GM18867 (cell line): ENCODE data around the gene JAKMIP1.
A peak's percentile ranks its signal among the peaks of the same experiment; 100 is the strongest.

Experiments
- ATAC-seq: cut with Tn5 transposase; IDR thresholded peaks from one replicate; pipeline ENCODE4 v1.9.1; 2021; ENCODE audit warnings: mild to moderate bottlenecking, moderate library complexity; ENCODE audit not compliant: unreplicated experiment

The JAKMIP1 gene

DNA sequence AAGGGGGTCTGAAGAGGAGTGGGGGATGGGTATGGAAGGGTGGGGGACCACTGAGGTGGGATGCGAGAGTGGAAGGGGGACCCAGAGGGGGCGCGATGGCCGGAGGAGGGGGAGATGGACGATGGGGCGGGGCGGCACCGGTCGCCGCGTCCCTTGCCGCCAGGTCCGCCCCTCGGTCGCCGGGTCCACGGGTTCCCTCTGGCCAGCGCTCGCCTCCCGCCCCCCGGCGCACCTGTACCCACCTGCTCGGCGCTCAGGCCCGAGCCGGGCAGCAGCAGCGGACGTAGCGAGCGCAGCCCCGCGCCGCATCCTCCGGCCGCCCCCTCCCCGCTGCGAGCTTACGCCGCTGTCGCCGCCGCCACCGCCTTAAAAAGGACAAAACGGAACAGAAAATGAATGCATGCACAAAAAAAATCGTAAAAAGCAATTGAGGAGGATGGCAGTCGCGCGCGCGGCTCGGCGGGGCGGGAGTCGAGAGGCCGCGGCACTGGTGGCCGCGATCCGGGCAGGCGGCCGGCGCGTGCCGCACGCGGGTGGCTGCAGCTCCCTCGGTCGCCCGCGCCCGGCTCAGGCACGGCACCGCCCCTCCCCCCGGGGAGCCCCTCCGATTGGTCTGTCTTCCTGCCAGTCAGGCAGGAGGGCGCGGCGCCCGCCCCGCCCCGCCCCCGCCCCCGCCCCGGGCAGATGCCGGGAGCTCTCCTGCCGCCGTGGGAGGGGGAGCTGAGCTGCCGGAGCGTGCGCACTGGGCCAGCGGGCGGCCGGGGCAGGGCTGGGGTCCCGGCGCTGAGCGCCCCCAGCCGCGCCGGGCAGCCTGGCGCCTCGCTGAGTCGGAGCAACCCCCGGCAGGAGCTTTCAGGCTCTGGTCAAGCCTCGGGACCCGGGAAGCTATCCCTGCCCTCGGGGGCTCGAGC, at the start of gene JAKMIP1:
Gene JAKMIP1, minus strand, starts transcription at position 539 of the 911 bp plus-strand sequence. CDS start 87,699 bp downstream, outside the sequence.
- peak; percentile 86 for ATAC-seq

DNA sequence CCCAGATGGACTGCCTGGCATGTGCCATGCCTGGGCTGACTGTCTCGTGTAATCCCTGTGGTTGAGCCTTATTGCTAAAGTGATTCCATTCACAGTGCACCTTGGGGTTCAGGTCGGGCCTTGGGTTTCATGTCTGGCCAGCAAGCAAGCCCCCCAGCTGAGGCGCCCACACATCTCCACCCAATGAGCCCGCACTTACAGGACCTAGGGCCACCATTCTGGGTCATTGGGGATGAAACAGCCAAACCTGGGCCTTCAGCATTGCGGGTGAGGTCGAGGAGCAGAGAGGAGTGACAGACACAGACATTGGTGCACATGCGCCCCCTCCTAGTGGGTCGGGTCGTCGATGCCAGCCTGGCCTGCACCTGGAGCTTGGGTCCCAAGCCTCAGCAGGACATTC, 48.0 kb upstream of the JAKMIP1 start:
- no peak for ATAC-seq

- ATAC-seq: no peak
Observed at GRCh38 chr4:6246170-6246634, 45.9 kb upstream of the JAKMIP1 start.

DNA sequence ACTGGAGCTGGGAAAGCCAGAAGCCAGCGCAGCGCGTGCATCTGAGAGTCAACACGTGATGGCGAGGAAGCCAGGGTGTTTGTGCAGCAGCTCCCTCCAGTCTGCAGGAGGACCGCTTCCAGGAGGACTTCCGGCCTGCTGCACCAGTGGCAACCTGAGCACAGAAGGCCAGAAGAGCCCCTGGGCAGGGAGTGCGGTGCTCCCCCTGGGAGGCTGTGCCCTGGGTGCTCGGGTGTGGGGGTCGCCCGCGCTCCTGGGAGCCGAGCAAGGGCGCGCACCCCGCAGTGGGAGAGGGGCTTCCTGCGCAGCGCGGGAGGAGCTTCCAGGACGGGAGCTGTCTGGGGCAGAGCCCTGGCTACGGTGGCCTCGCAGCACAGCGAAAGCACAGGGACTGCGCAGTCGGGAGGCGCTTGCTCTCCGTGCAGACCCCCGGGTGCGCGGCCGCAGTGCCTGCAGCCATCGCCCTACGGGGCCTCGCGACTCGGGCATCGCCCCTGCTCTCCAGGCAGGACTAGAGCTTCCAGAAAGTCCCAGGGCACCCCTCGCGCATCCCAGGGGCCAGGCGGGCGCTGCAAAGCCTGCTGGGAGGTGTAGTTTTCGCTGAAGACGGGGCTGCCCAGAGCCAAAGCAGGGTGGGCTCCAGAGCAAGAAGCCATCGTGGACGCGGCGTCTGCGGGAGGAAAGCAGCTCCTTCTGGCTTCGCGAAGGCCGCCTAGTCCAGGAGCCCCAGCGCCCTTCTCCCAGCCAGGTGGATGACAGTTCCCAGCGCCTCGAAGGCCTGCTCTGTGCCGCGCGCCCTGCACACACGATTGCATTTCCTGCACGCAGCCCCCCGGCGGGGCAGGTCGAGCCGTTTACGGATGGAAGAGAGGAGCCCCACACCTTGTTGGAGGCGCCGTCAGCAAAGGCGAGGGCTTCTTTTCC, 45.2 kb upstream of the JAKMIP1 start:
- no peak for ATAC-seq

GRCh38 chr4:6242271-6243029, 42.1 kb upstream of the JAKMIP1 start:
- ATAC-seq: no peak

DNA sequence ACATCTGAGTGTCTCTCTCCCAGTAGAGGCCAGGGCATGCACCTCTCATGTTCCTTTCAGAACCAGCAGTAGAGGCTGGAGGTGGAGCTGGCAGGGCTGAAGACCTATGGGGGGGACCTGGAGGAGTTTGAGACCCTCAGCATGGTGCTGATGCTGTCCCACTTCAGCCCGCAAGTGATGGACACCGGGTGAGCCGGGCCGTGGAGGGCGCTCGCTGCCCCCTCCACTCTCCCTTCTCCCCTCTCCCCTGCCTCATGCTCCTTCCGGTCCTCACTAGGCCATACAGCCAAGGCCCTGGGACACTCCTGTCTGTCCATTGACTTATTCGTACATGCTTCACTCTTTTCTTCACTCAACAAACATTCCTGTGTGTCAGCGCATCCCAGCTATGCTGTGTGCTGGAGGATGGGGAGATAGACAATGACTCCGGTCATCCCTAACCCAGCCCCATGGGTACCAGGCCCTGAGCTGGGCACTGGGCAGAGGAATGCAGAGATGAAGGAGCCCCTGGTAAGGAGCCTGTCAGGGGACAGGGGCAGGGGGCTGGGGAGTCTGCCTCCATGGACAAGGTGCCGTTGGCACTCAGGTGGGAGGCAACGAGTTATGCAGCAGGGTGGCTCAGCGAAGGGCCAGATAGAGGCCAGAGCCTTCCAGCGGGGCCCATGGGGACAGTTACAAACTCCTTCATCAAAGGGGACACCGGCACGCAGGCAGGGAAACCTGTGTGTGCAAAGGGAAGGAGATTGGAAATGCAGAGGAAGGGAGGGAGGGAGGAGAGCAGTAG, 40.9 kb upstream of the JAKMIP1 start:
- no peak for ATAC-seq

DNA sequence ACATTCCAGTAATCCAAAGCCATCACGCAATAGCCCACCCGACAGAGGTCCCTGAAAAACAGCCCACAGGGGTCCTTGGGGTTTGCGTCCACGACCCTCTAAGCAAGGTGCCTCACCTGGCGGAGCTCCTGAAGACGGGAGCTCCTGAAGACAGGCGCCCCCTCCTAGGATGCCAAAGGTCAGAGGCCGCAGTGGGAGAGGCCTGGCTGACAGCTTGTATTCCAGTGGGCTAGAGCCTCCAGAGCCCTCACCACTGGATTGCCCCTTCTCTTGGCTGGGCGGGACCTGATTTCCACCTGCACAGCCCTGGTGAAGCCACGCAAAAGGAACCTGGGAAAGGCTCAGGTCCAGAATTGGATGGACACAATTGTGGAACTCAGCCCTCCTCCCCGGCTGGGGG, 39.6 kb upstream of the JAKMIP1 start:
- ATAC-seq: no peak

DNA sequence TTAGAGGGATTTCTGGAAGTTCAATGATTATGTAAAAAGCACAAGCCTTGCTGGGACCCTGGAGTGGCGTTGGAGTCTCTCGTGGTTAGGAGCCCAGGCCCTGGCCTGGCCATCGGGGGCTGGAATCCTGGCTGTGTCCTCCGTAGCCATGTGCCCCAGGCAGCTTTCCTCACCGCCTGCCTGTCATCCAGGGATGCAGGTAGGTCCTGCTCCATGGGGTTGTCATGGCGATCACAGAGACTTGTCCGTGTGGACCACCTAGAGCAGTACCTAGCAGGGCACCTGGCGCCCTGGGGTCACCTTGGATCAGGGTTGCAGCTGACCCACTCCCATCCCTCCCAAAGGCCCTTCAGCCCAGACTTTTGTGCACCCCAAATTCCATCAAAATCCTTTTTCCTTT, 39.1 kb upstream of the JAKMIP1 start:
- no peak for ATAC-seq

- no peak for ATAC-seq
Observed at GRCh38 chr4:6236816-6237390, 36.6 kb upstream of the JAKMIP1 start.

DNA sequence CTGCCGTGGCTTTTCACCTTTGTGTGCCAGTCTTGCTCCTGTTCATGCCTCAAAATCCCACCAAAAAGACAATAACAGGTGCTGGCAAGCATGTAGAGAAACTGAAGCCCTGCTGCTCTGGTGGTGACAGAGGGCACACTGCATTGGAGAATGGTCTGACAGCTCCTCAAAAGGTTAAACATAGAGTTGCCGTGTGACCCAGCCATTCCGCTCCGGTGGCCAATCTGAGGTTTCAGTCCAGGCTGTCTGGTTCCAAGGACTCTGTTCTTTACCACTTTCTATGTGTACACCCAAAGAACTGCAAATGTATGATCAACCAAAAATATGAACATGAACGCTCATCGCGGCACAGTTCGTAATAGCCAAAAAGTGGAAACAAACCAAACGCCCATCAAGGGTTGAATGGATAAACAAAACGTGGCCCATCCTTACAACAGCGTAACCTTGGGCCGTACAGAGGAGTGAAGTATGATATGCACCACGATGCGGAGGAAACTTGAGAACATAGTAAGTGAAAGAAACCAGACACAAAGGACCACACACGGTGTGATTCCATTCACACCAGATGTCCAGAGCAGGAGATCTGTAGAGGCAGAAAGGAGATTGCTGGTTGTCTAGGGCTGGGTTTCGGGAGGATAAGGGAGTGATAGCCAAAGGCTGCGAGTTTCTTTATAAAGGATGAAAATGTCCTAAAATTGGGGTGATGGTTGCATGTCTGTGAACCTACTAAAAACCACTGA, 35.7 kb upstream of the JAKMIP1 start:
- ATAC-seq: no peak

GRCh38 chr4:6235012-6235411, 34.7 kb upstream of the JAKMIP1 start:
- ATAC-seq: no peak

DNA sequence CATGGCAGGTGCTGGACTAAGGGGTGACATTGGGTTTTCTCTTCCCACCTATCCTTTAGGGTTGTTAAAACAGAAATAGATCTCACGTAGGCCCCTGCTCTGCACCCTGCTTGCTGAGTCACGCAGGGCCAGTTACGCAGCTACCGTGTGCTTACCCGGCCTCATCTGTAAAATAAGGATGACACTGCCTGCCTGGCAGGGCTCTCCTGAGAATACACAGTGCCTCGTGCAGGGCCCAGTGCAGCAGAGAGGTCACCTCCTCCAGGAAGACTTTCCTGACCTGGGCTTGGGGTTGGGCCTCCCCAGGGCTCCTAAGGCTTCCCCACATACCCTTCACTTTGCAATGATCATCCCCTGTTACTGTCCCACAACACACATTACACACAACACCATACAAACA, 33.6 kb upstream of the JAKMIP1 start:
- no peak for ATAC-seq

DNA sequence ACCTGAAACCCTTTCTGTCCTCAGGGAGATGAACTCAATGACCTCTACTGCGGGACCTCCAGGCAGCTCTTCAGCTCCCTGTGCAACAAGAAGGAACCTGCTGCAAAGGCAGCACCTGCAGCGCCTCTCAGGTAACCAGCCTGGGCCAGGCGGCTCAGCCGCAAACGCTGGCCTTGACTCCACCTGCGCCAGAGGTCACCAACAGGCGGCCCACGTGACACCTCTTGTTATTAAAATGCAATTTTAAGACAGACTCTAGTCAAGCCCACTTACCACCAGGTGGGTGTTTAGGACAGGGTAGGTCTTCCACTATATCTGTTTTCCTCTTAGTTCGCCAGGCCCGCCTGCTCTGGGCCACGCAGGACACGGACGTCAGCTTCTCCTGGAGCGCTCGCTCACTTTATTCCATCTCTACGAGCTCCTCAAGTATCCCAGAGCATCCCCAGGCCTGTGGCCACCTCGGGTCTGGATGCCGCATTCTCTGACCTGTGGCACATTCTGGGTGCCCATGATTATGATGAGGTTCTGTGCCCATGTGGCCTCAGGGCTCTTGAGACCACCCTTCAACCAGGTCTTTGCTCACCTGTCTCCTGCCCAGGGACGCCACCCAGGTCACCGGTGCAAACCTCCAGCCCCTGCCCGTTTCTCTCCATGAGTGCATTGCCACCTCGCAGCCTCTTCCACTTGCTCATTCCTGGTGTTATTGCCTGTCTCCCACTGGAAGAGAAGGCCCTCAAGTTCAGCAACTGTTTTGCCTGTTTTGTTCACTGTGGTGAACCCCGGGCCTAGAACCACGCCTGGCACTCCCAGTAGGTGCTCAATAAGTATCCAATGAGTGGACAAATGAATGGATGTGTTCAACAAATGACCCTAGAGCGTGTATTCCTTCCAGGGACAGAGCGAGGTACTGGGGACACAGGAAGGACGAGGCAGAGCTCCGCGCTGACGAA, 32.8 kb upstream of the JAKMIP1 start:
- no peak for ATAC-seq

DNA sequence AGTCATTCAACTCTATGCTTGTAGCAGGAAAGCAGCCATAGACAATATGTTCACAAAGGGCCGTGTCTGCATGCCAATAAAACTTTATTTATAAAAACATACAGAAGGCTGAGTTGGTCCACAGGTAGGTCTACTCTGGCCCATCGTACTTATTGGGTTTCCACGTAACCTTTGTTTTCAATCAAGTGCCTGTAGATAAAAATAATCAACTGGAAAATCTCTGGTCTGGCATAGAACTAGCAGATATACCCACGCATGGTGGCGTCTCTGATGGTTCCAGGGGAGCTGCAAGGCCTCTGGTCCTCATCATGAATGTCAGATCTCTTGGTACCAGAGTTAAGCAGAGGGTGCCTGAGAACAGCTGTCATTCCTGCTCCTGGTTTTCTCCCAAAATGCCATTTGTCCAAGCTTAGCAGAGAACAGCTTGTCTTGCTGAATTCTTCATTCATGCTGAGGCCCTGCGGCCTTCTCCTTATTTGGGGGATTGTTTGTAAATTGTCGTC, 31.4 kb upstream of the JAKMIP1 start:
- no peak for ATAC-seq

DNA sequence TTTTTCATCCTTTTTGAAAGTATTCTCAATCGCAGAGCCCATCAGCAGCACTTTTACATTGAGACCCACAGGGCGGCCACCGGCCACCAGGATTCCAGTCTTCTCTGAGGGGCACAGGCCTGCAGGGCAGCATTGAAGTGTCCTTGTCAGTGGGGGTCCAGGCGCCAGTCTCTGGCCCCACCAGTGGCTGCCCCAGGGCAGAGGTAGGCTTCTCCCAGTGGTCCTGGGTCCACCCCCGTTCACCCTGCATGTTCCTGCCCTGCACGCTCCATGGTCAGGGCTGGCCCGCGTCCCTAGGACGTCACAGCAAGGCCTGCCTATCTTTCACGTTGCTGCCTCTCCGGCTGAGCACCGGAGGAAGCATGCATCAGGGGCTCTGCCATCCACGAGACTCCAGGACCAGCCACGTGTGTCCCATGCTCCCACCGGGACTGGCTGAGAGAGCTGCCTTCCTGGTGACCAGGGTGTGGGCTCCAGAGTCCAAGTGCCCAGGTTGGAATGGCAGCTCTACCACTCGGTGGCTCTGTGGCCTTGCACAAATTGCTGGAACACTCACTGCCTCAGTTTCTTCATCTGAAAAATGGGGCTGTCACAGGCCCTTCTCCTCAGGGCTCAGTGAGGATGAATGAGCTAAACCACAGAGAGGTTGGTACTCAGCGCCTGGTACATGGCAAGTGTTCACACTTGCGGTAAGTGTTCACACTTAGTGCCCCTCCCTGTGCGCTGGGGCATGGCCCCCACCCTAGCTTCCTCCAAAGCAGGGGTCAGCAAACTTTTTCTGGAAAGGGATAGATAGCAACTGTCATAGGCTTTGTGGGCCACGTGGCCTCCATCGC, 30.7 kb upstream of the JAKMIP1 start:
- no peak for ATAC-seq

DNA sequence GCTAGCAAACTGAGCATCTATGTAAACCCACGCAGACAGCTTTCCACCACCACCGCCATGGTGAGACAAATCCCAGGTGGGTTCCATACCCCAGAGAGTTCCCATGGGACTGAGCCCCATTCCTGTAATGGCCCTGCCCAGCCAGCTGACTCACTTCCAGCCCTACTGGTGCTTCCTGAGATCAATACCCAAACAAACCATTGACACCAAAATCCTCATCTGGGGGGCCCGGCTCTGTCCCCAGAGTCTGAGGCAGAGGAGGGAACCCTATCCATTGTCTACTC, 30.1 kb upstream of the JAKMIP1 start:
- no peak for ATAC-seq
